ENCODE data around the gene ZNF511.

The ZNF511 gene

GRCh38 chr10:133355991-133356390 lies 47.3 kb downstream of the ZNF511 start:
- no peak for DNase-seq

GRCh38 chr10:133356549-133357284 lies 48.0 kb downstream of the ZNF511 start:
- DNase-seq, result no peak

- DNase-seq, result peak; percentile 72
Observed at GRCh38 chr10:133357285-133358161, 48.8 kb downstream of the ZNF511 start, which contains the start of gene FUOM. Gene FUOM (minus strand): TSS chr10:133358019. CDS start chr10:133358007, 12 bp downstream.

GRCh38 chr10:133358162-133358924 lies 49.6 kb downstream of the ZNF511 start:
- DNase-seq, result no peak

- DNase-seq, result no peak
Observed at GRCh38 chr10:133358925-133359310, 50.2 kb downstream of the ZNF511 start.

- no peak for DNase-seq
Observed at GRCh38 chr10:133359554-133359971, 50.8 kb downstream of the ZNF511 start.

- no peak for DNase-seq
Observed at GRCh38 chr10:133359972-133360610, 51.4 kb downstream of the ZNF511 start.

- DNase-seq, result no peak
Observed at GRCh38 chr10:133361227-133361626, 52.5 kb downstream of the ZNF511 start.

- DNase-seq, result no peak
Observed at GRCh38 chr10:133361773-133362441, 53.2 kb downstream of the ZNF511 start.
